ENCODE results near the gene PI4KA.

PI4KA gene

GRCh38 chr22:20887375-20887774 is 28.8 kb upstream of the PI4KA start:
- H3K9ac ChIP-seq (ENCODE audit: low read depth, low read length) = no peak overlapping the region
- no peaks in the 10 kb centered on the region for H3K9me3 ChIP-seq (ENCODE audit: control insufficient read depth, insufficient read depth, low read length)
- H3K4me1 ChIP-seq (ENCODE audit: insufficient read depth, low read length) = no peaks in the 10 kb centered on the region
- peaks cover 9% of the 10 kb centered on the region; the same call in 1 of the 2 replicates for H3K36me3 ChIP-seq (ENCODE audit: insufficient read depth, low read length)

DNA sequence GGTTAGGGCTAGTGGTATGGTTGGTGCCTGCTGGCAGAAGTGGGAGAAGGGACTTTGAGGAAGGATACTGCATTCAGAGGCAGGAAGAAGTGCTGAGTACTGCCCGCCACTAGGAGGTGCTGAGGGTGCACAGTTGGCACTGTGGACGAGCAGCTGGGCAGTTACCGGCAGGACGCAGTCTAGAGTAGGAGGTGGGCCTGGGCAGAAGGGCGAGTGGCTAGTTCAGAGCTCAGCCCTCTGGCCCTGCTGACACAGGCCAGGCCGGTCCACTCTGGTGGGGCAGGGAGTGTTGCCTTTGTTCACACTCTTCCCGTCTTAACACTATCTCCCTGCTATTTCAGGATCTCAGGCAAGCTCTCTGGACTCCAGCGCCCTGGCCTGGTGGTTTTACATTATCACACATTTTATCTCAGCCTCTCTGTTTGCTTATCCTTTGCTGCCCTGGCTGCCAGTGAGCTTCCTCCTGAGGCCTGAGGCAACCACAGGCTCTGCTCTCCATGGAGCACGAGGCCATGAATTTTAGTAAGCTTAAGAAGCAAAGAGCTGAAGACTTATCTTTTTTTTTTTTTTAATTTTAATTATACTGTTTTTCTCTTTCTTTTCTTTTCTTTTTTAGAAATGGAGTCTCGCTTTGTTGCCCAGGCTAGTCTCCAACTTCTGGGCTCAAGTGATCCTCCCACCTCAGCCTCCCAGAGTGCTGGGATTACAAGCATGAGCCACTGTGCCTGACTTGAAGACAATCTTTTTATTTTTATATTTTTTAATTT is 27.1 kb upstream of the PI4KA start:
- Histone ChIP-seq H3K4me1 (ENCODE audit: insufficient read depth, low read length) (no peaks in the 10 kb centered on the region), H3K9ac (ENCODE audit: low read depth, low read length) (no peak overlapping the region), H3K36me3 (ENCODE audit: insufficient read depth, low read length) (peaks cover 12% of the 10 kb centered on the region), H3K9me3 (ENCODE audit: control insufficient read depth, insufficient read depth, low read length) (no peaks in the 10 kb centered on the region)

DNA sequence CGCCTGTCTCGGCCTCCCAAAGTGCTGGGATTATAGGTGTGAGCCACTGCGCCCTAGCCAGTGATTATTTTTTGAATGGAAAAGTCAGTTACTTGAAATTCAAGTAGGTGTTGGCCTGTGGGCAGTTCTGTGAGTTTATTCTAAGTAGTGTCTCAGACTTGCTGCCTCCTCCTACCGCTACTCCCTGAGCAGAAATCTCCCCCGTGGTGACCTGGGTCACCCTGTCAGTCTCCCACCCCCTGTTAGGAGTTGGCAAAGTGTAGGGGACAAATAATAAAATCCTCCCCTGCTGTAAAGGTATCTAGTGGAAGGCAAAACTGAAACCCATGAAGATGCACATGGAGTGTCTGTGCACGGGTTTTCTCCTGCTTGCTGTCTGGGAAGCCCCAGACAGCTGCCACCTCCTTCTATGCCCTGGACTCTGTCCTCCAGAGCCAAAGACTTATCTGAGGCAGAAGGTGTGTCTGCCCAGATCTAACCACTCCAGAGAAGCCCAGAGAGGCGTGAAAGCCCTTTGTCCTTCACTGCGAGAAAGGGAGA is 26.5 kb upstream of the PI4KA start:
- H3K9ac ChIP-seq (ENCODE audit: low read depth, low read length) = no peak overlapping the region
- H3K9me3 ChIP-seq (ENCODE audit: control insufficient read depth, insufficient read depth, low read length) = no peaks in the 10 kb centered on the region
- H3K36me3 ChIP-seq (ENCODE audit: insufficient read depth, low read length) = peaks cover 12% of the 10 kb centered on the region

GRCh38 chr22:20884454-20884853 is 25.8 kb upstream of the PI4KA start:
- Histone ChIP-seq H3K36me3 (ENCODE audit: insufficient read depth, low read length) (peaks cover 9% of the 10 kb centered on the region; the same call in 1 of the 2 replicates), H3K9ac (ENCODE audit: low read depth, low read length) (no peak overlapping the region), H3K4me1 (ENCODE audit: insufficient read depth, low read length) (no peaks in the 10 kb centered on the region), H3K9me3 (ENCODE audit: control insufficient read depth, insufficient read depth, low read length) (no peaks in the 10 kb centered on the region)

More for the DNA sequence above, 26.5 kb upstream of the PI4KA start:
- H3K4me1 ChIP-seq (ENCODE audit: insufficient read depth, low read length) = no peaks in the 10 kb centered on the region

DNA sequence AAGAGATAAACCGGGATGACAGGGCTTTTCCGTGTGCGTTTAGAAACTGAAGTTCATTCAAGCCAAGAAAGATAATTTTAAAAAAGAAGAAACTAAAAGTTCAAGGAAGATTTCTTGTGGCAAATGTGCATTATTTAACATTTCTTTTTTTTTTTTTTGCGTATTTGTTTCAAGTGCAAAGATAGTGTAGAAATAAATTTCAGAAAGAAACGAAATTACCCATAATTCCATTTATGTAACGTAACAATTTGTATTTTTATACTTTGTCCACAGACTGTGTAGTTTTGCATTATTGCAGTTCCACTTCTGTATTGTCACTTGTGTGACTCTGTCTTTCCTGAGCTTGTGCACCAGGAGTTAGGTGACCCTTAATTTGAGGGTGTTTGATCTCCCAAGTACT is 24.2 kb upstream of the PI4KA start:
- Histone ChIP-seq H3K36me3 (ENCODE audit: insufficient read depth, low read length) (peaks cover 3% of the 10 kb centered on the region; the same call in 1 of the 2 replicates), H3K4me1 (ENCODE audit: insufficient read depth, low read length) (no peaks in the 10 kb centered on the region), H3K9ac (ENCODE audit: low read depth, low read length) (no peak overlapping the region), H3K9me3 (ENCODE audit: control insufficient read depth, insufficient read depth, low read length) (no peaks in the 10 kb centered on the region)

DNA sequence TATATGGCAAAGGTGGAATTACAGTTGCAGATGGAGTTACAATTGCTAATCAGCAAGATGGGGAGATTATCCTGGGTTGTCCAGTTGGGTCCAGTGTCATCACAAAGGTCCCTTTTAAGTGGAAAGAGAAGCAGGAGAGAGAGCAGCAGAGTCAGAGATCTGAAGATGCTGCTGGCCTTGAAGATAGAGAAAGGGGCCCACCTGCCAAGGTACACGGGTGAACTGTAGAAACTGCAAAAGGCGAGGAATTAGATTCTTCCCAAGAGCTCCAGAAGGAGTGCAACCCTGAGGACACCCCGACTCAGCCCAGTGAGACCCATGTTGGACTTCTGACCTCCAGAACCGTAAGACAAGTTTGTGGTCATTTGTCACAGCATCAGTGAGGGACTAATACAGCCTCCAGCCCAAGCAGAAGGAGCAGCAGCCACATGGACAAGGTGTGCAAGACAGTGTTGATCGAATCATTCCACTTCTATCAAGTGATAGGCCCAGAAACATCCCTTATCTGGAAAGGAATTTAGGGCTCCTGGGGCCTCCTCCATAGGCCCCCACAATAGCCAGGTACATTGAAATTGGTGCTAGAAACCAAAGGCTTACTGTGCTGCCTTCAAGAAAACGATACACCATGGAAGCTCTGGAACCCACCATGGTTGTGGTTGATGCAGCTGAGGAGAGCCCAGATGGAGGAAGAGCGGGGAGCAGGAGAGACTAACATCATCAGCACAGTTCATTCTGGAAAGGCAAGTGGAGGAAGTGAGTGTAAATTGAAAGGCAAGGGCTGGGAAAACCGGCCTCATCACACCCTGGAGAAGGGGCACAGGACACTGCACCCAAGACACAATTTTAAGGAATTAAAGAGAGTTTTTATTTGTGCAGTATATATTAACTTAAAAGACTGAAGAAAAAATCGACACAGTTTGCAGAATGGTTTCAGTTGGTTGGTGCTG is 23.5 kb upstream of the PI4KA start:
- Histone ChIP-seq H3K9ac (ENCODE audit: low read depth, low read length) (no peak overlapping the region), H3K9me3 (ENCODE audit: control insufficient read depth, insufficient read depth, low read length) (no peaks in the 10 kb centered on the region), H3K4me1 (ENCODE audit: insufficient read depth, low read length) (no peaks in the 10 kb centered on the region), H3K36me3 (ENCODE audit: insufficient read depth, low read length) (peaks cover 3% of the 10 kb centered on the region; the same call in 1 of the 2 replicates)

- Histone ChIP-seq H3K9ac (ENCODE audit: low read depth, low read length) (no peak overlapping the region), H3K9me3 (ENCODE audit: control insufficient read depth, insufficient read depth, low read length) (no peaks in the 10 kb centered on the region), H3K36me3 (ENCODE audit: insufficient read depth, low read length) (peaks cover 3% of the 10 kb centered on the region; the same call in 1 of the 2 replicates), H3K4me1 (ENCODE audit: insufficient read depth, low read length) (no peaks in the 10 kb centered on the region)
These were observed 22.6 kb upstream of the PI4KA start for GRCh38 chr22:20881231-20881630.

GRCh38 chr22:20877715-20878114 is 19.1 kb upstream of the PI4KA start:
- Histone ChIP-seq H3K9me3 (ENCODE audit: control insufficient read depth, insufficient read depth, low read length) (no peaks in the 10 kb centered on the region), H3K36me3 (ENCODE audit: insufficient read depth, low read length) (peaks cover 3% of the 10 kb centered on the region; the same call in 1 of the 2 replicates), H3K4me1 (ENCODE audit: insufficient read depth, low read length) (no peaks in the 10 kb centered on the region), H3K9ac (ENCODE audit: low read depth, low read length) (no peak overlapping the region)

DNA sequence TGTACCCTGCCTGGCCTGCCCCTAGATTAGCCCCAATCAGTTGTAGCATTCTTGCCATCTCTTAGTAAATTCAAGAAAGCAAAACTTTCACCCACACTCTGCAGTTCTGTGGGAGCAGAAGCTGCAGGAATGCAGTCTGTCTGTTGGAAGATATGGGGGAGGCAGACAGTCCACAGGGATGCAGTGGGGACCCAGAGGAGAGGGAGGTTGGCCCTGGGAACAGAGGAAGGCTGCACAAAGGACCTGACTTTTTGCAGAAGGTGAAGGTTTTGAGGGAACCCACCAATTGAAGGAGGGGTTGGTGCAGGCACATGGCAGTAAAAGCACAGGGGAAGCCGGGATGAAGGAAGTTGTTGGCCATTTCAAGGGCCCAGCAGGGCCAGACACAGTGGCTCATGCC is 16.7 kb upstream of the PI4KA start:
- H3K9me3 ChIP-seq (ENCODE audit: control insufficient read depth, insufficient read depth, low read length) = no peaks in the 10 kb centered on the region

DNA sequence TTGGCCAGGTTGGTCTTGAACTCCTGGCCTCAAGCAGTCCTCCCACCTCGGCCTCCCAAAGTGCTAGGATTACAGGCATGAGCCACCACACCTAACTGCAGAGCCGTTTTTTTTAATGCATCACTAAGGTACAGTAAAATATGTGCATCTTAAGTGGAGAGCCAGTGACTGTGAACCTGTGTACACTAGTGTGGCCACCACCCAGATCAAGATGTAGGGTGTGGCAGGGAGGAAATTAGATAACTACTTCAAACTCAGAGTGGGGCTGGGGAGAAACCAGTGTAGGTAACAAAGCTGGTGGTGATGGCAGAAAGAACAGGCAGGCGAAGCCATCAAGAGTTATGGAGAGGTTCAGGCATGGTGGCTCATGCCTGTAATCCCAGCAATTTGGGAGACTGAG is 14.6 kb upstream of the PI4KA start:
- Histone ChIP-seq H3K9me3 (ENCODE audit: control insufficient read depth, insufficient read depth, low read length) (no peaks in the 10 kb centered on the region), H3K36me3 (ENCODE audit: insufficient read depth, low read length) (no peaks in the 10 kb centered on the region; the same call in 1 of the 2 replicates), H3K4me1 (ENCODE audit: insufficient read depth, low read length) (no peaks in the 10 kb centered on the region), H3K9ac (ENCODE audit: low read depth, low read length) (no peak overlapping the region)

More for the DNA sequence above, 16.7 kb upstream of the PI4KA start:
- H3K36me3 ChIP-seq (ENCODE audit: insufficient read depth, low read length) = no peaks in the 10 kb centered on the region; the same call in 1 of the 2 replicates
- H3K9ac ChIP-seq (ENCODE audit: low read depth, low read length) = no peak overlapping the region
- H3K4me1 ChIP-seq (ENCODE audit: insufficient read depth, low read length) = no peaks in the 10 kb centered on the region

DNA sequence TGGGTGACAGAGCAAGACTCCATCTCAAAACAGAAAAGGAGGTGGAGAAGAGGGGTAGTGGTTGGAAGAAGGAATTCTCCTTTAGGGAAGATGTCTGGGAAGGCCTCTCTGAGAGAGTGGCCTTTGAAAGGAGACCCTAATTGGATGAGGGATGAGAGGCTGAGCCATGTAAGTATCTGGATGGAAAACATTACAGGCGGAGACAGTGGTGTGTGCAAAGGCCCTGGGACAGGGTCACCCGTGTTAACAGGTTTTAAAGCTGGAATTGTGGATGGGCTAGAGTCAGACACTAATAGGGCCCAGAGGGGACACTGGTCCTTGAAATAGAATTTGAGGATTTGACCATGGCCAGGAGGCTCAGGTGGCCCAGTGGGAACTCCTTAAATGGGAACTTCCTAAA is 10.6 kb upstream of the PI4KA start:
- Histone ChIP-seq H3K9me3 (ENCODE audit: control insufficient read depth, insufficient read depth, low read length) (no peaks in the 10 kb centered on the region), H3K9ac (ENCODE audit: low read depth, low read length) (no peak overlapping the region), H3K4me1 (ENCODE audit: insufficient read depth, low read length) (no peaks in the 10 kb centered on the region), H3K36me3 (ENCODE audit: insufficient read depth, low read length) (no peaks in the 10 kb centered on the region; the same call in 1 of the 2 replicates)

GRCh38 chr22:20868025-20868962 is 9.7 kb upstream of the PI4KA start:
- no peaks in the 10 kb centered on the region for H3K9me3 ChIP-seq (ENCODE audit: control insufficient read depth, insufficient read depth, low read length)
- no peak overlapping the region for H3K9ac ChIP-seq (ENCODE audit: low read depth, low read length)
- no peaks in the 10 kb centered on the region for H3K4me1 ChIP-seq (ENCODE audit: insufficient read depth, low read length)
- H3K36me3 ChIP-seq (ENCODE audit: insufficient read depth, low read length) = no peaks in the 10 kb centered on the region; the same call in 1 of the 2 replicates

DNA sequence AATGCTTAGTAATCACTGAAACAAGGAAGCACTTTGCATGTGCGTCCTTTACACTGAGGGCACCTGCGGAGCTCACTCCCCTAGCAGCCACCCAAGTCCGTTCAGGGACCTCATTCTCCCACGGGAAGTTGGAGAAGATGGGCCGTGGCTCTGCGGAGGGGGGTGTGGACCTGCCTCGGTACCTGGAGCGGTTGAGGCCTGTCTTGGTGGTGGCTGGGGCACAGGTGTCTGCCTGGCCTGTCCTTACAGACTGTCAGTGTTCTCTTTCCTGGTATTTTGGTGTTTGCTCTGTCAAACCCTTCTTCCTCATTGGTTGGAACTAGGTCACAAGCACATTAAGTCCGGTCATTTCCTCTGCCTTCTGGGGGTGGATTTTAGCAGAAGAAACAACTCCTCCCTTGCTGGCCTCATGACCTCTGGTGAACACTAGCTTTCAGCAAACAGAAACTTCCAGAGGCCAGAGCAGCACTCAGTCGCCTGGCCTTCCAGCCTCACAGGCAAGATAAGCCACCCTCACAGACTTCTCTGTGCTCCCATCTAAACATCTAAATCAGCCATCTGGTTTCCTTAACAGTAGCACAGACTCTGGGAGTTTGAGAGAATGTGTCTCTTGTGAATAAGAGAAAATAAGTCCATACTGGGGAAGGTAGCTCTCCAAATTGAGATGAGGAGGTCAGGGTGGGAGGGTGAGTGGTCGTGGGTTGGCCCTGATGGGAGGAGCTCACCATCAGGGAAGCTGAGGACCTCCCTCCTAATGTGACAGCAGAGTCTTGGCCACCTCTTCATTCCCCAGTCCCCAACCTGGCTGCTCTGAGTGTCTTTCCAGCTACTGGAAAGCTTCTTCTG is 8.8 kb upstream of the PI4KA start:
- Histone ChIP-seq H3K36me3 (ENCODE audit: insufficient read depth, low read length) (no peaks in the 10 kb centered on the region; the same call in 1 of the 2 replicates), H3K9me3 (ENCODE audit: control insufficient read depth, insufficient read depth, low read length) (no peaks in the 10 kb centered on the region), H3K4me1 (ENCODE audit: insufficient read depth, low read length) (no peaks in the 10 kb centered on the region), H3K9ac (ENCODE audit: low read depth, low read length) (no peak overlapping the region)

All from ES-I3 (cell line).